HS-27A (cell line): ENCODE measurements around the gene TCF12.

Source experiments
- DNase-seq: peaks from one replicate; pipeline ENCODE4 v3.0.0-alpha.2; 2012; ENCODE audit warnings: low read depth, missing footprints

TCF12 gene

DNA sequence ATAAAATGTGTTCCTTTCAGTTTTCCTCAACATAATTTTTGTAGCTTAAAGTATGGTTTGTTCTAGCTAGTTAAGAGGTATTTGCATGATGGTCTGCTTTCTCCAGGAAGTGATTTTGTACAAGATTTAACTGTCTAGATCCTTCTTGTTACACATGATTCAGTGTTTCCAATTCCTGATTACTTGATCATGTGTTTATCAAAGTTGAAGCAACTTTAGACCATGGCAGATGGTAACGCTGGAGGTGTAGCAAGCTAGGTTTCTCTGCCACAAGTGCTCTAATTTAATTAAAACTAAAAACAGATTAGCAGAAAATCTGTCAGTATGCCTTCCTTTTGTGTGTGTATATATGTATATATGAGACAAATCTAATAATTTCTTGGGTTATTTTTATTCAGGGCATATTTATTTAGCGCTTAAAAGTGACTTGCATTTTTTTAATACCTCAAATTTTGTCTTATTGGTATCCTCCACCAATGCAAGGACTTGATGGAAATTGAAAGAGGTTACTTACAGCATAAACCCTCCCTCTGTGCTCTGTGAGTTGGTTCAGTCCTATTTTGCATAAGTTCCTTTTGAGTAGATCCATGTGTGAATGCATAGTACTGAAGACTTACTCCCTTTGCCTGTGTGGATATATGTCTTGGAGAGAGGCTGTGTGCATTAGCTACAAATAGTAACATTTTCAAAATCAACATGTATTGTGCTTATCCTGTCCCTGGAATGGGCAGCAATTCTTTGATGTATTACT lies 300.6 kb downstream of the TCF12 start:
- no peak for DNase-seq

DNA sequence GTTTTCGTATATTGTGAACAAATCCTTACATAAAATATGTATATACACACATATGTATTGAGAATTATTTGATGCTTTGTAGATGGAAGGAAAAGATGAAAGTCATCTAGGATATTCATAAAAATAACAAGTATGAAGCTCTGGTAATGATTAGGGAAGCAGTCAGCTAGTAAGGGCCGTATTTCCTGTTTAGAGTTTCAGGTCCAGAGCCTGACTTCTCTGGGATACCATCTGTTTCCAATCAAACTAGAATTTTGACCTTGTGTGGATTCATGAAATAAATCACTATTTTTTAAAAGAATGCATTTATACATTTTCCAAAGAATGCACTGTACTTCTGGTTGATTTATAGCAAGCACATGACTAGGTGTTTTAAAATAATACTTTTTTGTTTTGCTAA lies 301.8 kb downstream of the TCF12 start:
- no peak for DNase-seq

DNA sequence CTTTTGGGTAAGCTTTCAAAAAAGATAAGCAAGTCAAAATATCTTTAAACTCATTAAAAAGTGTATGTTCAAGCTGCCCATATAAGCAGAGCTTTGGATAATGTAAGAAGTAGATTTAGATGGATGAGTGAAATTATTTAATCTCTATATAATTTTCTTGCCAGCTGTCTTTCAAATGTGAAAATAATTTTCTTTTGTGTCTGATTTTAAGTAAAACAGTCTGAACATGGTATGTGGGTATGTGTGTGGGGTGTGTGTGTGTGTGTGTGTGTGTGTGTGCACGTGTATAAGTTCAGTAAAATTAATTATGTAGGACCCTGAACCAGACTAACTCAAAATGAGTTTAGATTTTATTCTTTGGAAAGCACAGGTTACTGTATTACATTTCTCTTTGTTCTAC lies 302.7 kb downstream of the TCF12 start:
- DNase-seq: no peak

DNA sequence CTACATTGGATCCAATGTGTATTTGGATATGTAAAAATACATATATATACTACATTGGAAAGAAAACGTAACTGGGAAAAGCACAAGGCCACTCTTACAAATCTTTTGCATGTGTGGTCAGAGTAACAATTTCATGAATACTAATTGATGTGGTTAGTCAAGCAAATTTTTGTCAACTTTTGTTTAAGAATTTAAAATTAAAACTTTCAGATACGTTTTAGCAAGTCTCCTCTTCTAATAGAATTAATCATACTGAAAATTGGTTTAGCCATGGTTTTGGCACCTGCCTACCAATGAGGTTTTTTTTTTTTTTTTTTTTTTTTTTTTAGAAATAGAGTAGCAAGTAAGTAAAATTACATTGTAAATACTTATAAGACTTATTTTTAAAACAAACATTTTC lies 304.9 kb downstream of the TCF12 start:
- DNase-seq: no peak

DNA sequence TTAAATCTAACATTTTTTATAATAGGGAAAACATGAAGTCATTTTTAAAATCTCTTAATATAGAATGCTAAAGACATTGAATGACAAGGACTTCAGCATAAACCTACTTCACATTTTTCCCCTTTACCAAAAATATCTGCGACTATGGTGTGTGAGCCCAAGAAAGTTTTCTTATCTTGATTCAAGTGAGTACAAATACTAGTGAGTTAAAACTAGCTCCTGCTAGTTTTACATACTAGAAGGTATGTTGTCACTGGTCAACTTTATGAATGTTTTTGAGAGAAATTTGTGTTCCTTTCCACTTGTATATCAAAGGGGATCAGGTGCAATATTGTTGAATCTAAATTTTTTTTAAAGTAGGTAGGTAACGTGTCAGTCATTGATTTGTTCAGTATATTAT lies 305.4 kb downstream of the TCF12 start:
- no peak for DNase-seq

DNA sequence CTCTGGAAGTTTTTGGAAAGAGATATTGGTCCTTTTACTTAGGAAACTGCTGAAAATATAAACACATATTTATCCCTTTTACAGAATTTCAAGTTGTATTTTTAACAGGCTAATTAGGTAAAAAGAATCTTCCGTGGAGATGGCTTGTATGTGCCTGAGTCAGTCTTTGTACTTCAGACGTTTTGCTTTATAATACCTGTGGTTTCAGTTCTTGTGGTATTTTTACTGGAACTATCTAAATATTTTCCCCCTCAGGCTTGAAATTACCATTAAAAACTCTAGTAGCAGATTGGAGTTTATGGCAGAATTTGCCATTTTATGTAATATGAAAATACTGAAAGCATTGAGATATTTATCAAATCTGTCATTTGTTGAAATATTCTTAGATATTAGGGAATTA lies 306.2 kb downstream of the TCF12 start:
- no peak for DNase-seq

DNA sequence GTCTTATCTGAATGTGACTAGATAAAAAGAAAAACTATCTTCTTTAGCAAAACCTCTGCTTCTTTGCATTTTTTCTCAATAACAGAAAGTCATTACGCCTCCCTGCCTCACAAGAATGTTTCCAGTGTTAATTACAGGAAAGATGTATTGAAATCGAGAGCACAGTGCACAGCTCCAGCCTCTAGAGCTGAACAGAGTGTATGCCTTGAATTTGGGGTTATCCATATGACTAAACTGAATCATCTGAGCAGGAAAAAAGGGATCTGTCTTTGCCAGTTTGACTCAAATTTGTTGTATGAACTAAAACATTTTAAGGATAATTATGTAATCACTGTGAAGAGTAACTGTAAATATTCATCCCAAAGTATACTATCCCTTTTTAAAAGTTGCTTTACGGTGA lies 308.7 kb downstream of the TCF12 start:
- no peak for DNase-seq

DNA sequence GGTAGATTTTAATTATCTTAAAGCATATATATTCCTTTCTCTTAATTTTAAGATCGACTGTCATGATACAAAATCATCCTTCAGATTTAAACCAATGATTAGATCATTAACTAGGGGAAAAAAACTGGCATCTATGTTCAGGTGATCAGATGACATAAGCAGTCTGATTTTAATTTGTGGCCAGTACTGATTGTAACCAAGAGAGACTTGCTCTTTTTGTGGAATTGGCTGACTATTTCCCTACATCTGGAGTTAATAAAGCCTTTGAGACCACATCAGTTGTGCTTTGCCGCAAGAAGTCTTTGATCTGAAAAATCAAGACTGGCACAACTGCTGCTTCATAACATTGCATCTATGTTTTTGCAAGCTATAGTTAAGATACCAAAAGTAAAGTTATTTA lies 309.5 kb downstream of the TCF12 start:
- no peak for DNase-seq

DNA sequence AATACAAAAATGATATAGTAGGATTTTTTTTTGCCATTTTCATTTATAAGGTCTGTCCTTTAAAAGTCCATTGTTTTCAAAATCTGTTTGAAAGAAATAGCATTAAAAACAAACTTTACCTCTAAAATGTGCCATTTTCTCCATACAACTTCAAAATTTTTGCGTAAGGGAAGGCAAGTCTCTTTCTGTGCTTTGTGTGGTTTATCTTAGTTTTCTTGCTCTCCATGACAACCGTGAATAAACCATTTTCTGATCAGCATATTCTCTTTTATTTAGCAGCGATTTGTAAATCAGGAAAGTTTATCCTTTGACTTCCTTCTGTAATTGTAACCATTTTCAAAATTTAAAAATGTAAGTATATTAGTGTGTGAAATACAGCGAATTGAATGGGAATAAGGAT lies 310.0 kb downstream of the TCF12 start:
- DNase-seq: no peak

DNA sequence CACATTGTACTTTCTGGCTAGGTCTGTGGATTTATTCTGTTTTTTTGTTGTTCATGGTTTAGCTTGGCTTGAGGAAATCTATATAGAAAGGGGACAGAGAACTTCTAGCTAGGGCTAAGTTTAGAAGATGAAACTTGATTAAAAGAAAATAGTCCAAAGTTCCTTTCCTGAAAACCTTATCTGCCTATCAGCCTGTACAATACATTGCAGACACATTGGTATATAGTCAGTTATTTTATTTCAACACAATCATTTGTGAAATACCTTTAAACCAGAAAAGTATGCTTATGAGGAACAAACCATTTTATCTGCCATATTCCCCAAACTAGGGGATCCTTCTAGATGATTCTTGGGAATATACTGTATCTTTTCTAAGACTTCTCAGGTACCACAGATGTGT lies 310.6 kb downstream of the TCF12 start:
- DNase-seq: no peak

DNA sequence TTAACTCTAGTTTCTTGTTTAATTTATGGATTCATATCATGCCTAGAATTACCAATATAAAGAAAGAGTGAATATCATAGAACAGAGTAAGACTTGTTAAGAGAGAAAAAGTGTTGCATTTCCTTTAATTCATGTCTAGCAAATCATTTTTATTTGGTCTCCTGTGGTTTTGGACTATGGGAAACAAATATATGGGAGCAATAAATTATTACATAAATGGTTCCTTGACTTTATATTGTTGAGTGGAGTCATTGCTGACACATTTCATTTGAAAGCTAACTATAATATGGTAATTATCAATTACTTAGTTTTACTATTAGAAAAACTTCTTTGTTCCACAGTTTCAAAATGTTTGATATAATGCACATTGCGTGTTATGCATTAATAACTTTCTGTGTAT lies 313.1 kb downstream of the TCF12 start:
- no peak for DNase-seq

DNA sequence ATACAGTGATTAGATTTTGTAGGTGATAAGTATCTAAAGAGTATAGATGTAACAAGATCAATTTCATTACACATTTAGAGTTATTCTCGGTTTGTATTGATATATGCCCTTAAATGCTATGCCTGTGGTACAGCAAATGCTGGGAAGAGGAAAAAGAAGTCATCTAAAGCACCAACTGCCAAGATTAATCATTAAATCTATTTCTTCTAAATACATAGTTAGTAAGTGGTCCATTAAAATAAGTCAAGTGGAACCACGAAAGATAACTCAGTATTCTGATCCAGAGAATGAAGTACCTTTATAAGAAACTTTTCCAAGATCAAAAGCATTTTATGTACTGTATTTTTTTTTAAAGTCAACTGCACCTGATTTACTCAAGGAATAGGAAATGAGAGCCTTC lies 315.7 kb downstream of the TCF12 start:
- DNase-seq: no peak

DNA sequence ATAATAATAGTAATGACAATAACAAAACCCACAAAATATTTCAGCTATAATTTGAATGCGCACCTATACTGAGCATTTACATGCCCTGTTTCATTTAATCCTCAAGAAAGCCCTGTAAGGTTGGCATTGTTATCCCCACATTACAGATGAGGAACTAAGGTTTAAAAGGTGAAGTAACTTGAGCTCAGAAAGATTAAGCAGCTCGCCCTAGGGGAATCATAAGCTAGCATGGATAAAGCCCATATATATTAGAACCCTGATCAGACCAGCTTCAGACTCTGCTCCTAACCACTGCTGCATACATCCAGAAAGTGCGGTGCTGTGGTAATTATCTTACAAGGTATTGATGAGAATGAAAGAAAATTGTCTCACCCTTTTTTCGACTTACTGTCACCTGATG lies 316.7 kb downstream of the TCF12 start:
- DNase-seq: no peak

DNA sequence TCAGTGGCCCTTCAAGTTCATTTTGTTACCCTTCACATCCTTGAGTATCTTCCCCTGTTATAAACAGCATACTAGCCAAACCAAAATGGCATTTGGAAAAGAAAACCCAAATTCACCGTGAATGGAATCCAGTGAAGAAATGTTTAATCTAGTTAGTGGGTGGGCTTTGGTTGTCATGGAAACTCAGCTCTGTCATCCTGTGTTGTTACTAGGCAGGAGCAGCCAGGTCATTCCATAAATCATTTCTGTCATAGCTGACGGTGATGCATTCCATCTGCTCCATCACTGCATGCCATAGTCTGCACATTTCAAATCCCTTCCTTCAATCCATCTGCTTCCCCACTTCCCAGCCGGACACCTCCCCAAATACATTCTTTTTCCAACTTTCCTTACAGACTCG lies 317.4 kb downstream of the TCF12 start:
- peak; percentile 48 for DNase-seq

DNA sequence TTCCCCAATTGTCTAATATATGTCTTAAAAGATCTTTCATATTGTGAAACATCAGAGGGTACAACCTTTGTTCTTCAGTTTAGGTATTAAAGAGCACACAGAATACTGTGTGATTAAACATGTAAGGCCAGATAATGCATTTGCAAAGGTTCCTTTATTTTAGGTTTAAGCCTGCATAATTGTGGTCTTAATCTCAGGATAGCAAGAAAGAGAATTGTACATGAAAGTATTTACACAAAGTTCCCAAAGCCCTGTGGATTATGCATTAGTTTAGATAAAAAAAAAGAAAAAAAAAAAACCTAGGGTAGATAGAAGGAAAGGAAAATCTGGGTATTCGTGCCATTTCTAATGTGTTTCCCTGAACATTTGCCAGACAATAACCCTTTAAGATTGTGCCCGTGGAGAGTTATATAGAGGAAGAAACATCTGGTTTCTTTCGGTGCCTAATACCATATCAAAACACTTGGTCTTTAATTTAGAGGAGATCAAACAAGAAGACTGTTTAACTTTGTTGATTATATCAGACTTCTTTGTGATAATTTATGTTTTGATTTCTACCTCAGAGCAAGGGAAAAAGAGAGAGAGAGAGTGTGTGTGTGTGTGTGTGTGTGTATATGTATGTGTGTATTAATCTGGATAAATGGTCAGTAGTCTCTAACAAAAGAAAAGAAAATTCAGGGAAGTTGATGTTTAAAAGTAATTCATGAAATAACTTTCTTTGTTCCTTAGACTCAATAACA lies 318.3 kb downstream of the TCF12 start:
- DNase-seq: no peak

DNA sequence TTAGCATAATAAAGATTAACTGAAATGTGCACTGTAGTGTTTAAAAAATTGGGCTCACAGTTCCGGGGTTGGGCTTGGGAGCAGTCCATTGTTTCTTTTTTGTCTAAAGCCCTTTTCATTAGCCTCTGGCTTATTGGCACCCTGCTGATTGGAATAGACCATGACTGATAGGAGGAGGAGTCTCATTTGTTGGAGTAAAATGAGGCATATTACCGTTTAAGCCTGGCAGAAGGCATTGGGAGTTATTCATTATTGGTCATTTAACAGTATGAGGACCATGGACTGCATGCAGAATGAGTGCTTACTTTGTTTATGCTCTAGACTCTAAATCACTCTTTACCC lies 318.8 kb downstream of the TCF12 start:
- no peak for DNase-seq

DNA sequence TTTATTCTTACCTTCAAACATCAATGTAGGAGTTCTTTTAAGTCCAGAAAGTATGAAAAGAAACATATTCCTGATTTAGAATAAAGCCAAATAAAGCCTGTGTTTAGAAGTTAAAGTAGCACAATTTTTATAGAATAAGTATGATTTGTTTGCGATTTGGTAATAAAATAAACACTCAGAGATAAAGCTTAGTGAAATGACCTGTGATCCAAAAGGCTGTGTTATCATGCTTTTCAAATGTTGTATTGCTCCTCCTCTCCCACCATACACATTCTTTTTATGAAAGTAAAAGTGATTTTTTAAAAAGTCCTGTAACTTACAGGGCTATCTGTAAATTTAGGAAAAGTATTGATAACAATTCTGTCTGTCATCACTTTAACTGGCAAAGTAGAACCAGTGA lies 319.2 kb downstream of the TCF12 start:
- DNase-seq: no peak

DNA sequence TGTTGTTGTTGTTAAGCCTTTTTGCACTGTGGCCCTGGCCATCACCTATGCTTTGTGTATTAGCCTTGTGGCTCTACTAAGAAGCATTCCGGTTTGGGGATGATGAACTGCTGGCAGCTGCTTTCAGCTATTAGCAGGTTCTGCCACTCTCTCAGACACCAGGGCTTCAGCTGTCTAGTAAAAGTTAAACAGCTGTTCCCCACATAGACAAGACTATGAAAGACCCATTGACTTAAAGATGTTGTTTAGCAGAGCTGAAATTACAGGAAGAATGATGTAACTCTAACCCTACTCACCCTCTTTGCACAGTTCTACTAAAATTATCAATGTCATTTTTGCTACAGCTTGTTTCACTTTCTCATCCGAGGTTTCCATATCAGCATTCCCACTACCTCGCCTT lies 326.7 kb downstream of the TCF12 start:
- no peak for DNase-seq

DNA sequence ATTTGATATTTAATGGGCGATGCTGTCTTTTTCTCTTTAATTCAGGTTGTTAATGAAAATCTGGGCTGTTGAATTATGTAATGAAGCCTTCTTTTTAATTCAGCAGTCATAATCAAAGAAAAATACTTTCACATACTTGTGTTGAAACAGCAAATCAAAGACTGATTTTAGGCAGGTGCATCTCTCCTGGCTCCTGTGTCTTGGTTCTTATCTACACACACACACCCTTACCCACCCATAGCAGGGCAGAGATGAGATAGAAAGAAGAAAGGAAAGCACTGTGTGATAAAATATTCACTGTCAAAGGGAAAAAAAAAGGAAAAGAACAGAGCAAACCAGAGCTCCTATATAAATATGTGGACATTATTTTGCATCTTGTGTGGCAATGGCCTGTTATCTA lies 327.3 kb downstream of the TCF12 start:
- DNase-seq: no peak

DNA sequence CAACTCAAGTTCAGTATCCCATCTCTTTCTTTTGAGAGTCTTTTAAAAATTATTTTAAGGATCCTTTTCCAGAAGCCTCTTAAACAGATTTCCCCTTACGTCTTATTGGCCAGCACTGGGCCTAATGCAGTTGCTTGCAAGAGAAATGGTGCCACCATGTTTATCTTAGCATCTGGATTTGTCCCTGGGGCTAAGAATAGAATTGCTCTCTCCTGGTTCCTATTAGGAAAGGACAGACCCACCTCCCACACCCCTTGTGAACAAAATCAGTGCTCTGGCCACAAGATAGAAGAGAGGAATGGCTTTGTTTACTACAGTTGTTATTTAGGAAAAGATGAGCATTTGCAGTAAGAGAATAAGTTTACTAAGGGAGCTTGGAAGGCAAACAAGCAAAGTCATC lies 329.6 kb downstream of the TCF12 start:
- DNase-seq: no peak

DNA sequence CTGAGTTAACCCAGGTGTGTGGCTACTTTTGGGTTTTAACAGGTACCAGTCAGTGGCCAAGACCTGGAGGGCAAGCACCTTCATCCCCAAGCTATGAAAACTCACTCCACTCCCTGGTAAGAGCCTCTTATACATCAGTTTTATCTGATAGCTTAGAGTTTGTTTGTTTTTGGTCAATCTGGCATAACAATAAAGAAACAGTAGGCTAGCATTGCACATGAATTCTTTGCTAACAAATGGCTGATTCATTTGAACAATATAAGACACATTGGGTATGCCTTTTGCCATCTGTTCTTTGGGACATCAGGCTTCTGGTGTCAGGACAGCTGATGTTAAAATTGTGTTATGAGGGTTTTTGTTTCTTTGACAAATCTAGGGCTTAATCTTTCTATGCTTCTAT lies 332.9 kb downstream of the TCF12 start:
- DNase-seq: no peak

DNA sequence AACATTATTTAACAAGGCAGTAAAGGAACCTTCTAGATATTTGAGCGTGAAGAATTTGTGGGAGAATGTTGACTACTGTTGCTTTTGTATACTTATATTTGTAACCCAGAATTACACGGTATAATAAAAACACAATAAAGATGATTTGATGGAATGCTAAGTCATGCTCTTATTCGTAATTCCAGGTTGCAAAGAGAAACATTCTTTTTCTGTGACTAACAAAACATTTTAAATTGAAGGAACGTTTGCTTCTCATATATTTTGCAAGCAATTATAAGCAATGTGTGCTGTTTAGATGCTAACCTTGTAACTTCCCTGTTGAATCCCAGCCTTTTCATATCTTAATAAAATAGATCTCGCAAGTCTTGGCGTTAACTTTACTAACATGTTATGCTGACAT lies 333.5 kb downstream of the TCF12 start:
- DNase-seq: no peak

DNA sequence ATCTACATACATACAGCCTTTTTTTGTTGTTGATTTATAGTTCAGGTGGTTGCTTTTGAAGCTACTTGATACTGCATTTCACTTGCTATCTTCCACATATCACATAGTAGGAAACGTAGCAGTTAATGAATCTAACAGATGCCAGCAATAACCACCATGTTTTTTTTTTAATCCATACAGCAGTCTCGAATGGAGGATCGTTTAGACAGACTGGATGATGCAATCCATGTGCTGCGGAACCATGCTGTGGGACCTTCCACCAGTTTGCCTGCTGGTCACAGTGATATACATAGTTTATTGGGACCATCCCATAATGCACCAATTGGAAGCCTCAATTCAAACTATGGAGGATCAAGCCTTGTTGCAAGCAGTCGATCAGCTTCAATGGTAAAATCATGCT lies 334.6 kb downstream of the TCF12 start:
- DNase-seq: no peak

DNA sequence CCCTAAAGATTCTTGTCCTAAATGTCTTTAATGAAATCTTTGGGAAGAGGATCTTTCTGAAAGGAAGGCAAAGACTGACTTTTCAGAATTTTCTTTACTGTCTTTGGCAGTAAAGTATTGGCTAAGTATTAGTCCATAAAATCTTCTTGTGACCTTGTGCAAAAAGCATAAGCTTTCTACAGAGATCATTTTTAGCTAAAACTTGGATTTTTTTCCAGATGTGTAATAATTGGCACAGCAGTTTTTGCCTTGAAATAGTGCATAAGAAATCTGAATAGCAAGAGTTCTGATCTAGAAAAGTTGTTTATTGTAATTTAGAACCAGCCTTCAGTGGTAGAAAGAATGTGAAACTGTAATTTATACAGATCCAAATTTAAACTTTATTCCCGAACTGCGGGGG lies 335.1 kb downstream of the TCF12 start:
- DNase-seq: no peak
